MM.1S (cell line): Measurements from ENCODE around the gene DOK6.

Source experiments
- DNase-seq: peaks from one replicate; pipeline ENCODE4 v3.0.0-alpha.2; 2015
- H2AFZ ChIP-seq: fragments of 300-600 bp; sonication (generic); 2 replicates; pipeline ENCODE4 v1.6.0; 2016; ENCODE audit warnings: antibody characterized with exemption, low read length
- H3F3A ChIP-seq: fragments of 300-600 bp; sonication (generic); 2 replicates; pipeline ENCODE4 v1.6.1; 2016; ENCODE audit warnings: mild to moderate bottlenecking, antibody characterized with exemption, low read length, moderate library complexity, mixed read lengths; ENCODE audit not compliant: insufficient read depth
- H3K27ac ChIP-seq: fragments of 300-600 bp; sonication (generic); 2 replicates; pipeline ENCODE4 v1.5.1; 2016; ENCODE audit warnings: mild to moderate bottlenecking, low read length
- H3K27me3 ChIP-seq: fragments of 300-600 bp; sonication (generic); replicated peaks from 2 replicates; pipeline ENCODE4 v1.6.0; 2016; ENCODE audit warnings: low read length; ENCODE audit not compliant: insufficient read depth
- H3K36me3 ChIP-seq: fragments of 300-600 bp; sonication (generic); replicated peaks from 2 replicates; pipeline ENCODE4 v1.6.1; 2016; ENCODE audit warnings: mild to moderate bottlenecking, low read length, mixed read lengths; ENCODE audit not compliant: insufficient read depth
- H3K4me1 ChIP-seq: fragments of 300-600 bp; sonication (generic); 2 replicates; pipeline ENCODE4 v1.6.1; 2016; ENCODE audit warnings: low read length, mixed read lengths
- H3K4me2 ChIP-seq: fragments of 300-600 bp; sonication (generic); 2 replicates; pipeline ENCODE4 v1.6.0; 2016; ENCODE audit warnings: low read depth, low read length
- H3K4me3 ChIP-seq: fragments of 300-600 bp; sonication (generic); 2 replicates; pipeline ENCODE4 v1.5.1; 2016; ENCODE audit warnings: low read length, mixed read lengths
- H3K79me2 ChIP-seq: fragments of 300-600 bp; sonication (generic); 2 replicates; pipeline ENCODE4 v1.6.1; 2016; ENCODE audit warnings: mixed run types, low read length, mixed read lengths
- H3K9ac ChIP-seq: fragments of 300-600 bp; sonication (generic); 2 replicates; pipeline ENCODE4 v1.6.1; 2016; ENCODE audit warnings: low read length, mixed read lengths
- H3K9me2 ChIP-seq: fragments of 300-600 bp; sonication (generic); replicated peaks from 2 replicates; pipeline ENCODE4 v1.6.1; 2016; ENCODE audit warnings: mild to moderate bottlenecking, low read length, mixed read lengths; ENCODE audit not compliant: insufficient read depth
- H3K9me3 ChIP-seq: fragments of 300-600 bp; sonication (generic); replicated peaks from 2 replicates; pipeline ENCODE4 v1.6.1; 2016; ENCODE audit warnings: mild to moderate bottlenecking, low read length, mixed read lengths; ENCODE audit not compliant: insufficient read depth
- H4K20me1 ChIP-seq: fragments of 300-600 bp; sonication (generic); 2 replicates; pipeline ENCODE4 v1.6.1; 2016; ENCODE audit warnings: mild to moderate bottlenecking, low read length, moderate library complexity, mixed read lengths; ENCODE audit not compliant: insufficient read depth
- EZH2 ChIP-seq: fragments of 300-600 bp; sonication (generic); optimal IDR thresholded peaks from 2 replicates; pipeline ENCODE3; 2017; ENCODE audit warnings: low read depth, mild to moderate bottlenecking, antibody characterized with exemption, low read length, mixed read lengths
- EZH2phosphoT487 ChIP-seq: fragments of 300-600 bp; sonication (generic); IDR thresholded peaks from 2 replicates; pipeline ENCODE4 v1.6.1; 2018; ENCODE audit warnings: antibody characterized with exemption, low read length
- TF ChIP-seq, protein P1 (sequence below): fragments of 300-600 bp; sonication (generic); IDR thresholded peaks from 2 replicates; pipeline ENCODE4 v1.5.1; 2016; ENCODE audit warnings: antibody characterized with exemption, low read length, mixed read lengths

DOK6 gene

DNA sequence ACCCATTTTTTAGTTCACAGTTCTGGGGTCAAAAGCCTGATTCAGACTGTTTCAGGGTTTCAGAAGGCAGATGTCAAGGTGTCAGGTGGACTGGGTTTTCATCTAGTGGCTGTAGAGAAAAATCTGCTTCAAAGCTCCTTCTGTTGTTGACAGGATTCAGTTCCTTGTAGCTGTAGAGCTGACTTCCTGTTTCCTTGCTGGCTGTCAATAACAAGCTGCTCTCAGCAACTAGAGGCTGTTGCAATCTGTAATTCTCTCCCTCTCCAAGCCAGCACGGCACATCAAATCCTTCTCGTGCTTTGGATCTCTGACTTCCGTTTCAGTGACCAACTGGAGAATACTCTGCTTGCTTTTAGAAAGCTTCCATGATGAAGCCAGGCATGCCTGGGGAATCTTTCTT, 179.4 kb downstream of the DOK6 start:
- Histone ChIP-seq H2AFZ (peak overlapping the region; percentile 41; the same call in 1 of the 2 replicates), H4K20me1 (no peaks in the 10 kb centered on the region), H3K9me2 (no peaks in the 10 kb centered on the region), H3K27ac (no peak overlapping the region), H3K9me3 (no peaks in the 10 kb centered on the region), H3K36me3 (no peaks in the 10 kb centered on the region), H3K4me2 (peak overlapping the region; percentile 8; the same call in 1 of the 2 replicates), H3K79me2 (no peaks in the 10 kb centered on the region), H3K4me1 (no peaks in the 10 kb centered on the region), H3K27me3 (no peaks in the 10 kb centered on the region), H3K9ac (no peak overlapping the region), H3K4me3 (no peak overlapping the region), H3F3A (no peaks in the 10 kb centered on the region)
- TF ChIP-seq, protein P1, sequence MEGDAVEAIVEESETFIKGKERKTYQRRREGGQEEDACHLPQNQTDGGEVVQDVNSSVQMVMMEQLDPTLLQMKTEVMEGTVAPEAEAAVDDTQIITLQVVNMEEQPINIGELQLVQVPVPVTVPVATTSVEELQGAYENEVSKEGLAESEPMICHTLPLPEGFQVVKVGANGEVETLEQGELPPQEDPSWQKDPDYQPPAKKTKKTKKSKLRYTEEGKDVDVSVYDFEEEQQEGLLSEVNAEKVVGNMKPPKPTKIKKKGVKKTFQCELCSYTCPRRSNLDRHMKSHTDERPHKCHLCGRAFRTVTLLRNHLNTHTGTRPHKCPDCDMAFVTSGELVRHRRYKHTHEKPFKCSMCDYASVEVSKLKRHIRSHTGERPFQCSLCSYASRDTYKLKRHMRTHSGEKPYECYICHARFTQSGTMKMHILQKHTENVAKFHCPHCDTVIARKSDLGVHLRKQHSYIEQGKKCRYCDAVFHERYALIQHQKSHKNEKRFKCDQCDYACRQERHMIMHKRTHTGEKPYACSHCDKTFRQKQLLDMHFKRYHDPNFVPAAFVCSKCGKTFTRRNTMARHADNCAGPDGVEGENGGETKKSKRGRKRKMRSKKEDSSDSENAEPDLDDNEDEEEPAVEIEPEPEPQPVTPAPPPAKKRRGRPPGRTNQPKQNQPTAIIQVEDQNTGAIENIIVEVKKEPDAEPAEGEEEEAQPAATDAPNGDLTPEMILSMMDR = no peak
- TF ChIP-seq EZH2phosphoT487 (no peak), EZH2 (no peak)
- peak; percentile 37 for DNase-seq

DNA sequence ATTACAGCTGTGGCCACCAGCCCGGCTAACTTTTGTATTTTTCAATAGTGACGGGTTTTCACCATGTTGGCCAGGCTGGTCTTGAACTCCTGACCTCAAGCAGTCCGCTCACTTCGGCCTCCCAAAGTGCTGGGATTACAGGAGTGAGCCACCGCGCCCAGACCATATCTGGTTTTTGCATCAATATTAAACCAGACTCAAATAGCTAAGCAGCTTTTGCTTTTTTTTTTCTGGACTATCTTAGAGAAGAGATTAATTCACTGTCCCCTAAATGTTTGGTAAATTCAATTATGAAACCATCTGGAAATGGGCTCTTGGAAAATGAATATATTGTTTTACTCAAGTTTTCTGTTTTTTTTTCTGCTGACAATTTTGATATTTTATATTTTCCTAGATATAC, 183.7 kb downstream of the DOK6 start:
- no peak for TF ChIP-seq EZH2phosphoT487
- TF ChIP-seq EZH2 = no peak
- TF ChIP-seq, protein P1 = no peak
- H3K36me3 ChIP-seq = no peaks in the 10 kb centered on the region
- no peaks in the 10 kb centered on the region for H4K20me1 ChIP-seq
- H2AFZ ChIP-seq = no peak overlapping the region
- H3K4me1 ChIP-seq = no peaks in the 10 kb centered on the region
- H3F3A ChIP-seq = no peaks in the 10 kb centered on the region
- H3K9me3 ChIP-seq = no peaks in the 10 kb centered on the region
- H3K9me2 ChIP-seq = no peaks in the 10 kb centered on the region
- no peak for DNase-seq
- no peaks in the 10 kb centered on the region for H3K27me3 ChIP-seq
- no peak overlapping the region for H3K27ac ChIP-seq
- no peak overlapping the region for H3K9ac ChIP-seq
- no peaks in the 10 kb centered on the region for H3K79me2 ChIP-seq
- no peak overlapping the region for H3K4me3 ChIP-seq
- no peak overlapping the region for H3K4me2 ChIP-seq

DNA sequence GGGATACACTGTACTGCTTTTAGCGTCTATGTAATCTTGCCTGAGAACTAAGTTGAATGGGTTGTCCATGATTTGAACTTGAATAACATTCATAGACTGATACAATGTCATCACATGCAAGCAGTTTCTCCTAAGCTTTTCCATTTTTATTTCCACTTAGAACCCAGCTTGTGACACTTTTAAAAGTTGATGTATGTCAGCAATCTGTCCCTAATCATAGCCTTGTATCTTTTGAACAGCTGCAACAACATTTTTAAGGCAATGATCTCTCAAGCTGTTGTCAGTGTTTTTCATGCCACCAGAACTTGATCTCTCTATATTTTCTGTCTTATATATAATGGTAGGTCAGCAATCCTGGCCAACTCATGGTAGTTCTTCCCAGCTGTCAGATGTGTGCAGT, 185.0 kb downstream of the DOK6 start:
- Histone ChIP-seq H3K9me3 (no peaks in the 10 kb centered on the region), H3K9ac (no peak overlapping the region), H3K27me3 (no peaks in the 10 kb centered on the region), H3K4me1 (no peaks in the 10 kb centered on the region), H3K36me3 (no peaks in the 10 kb centered on the region), H3K27ac (no peak overlapping the region), H3K4me3 (no peak overlapping the region), H3F3A (no peaks in the 10 kb centered on the region), H3K79me2 (no peaks in the 10 kb centered on the region), H3K9me2 (no peaks in the 10 kb centered on the region), H3K4me2 (no peak overlapping the region), H2AFZ (no peak overlapping the region), H4K20me1 (no peaks in the 10 kb centered on the region)
- no peak for DNase-seq
- TF ChIP-seq EZH2 = no peak
- TF ChIP-seq, protein P1 = no peak
- no peak for TF ChIP-seq EZH2phosphoT487
